ENCODE results near the gene SND1. TPM values are rescaled to one million over a fixed set of nuclear protein-coding genes. Genes with fewer than 3 reads are reported as not detected.

The SND1 gene
- total RNA-seq, 2 donors from 2014 or later: 91.0 to 111 TPM

- Histone ChIP-seq H3K27ac (no peak overlapping the region), H3K9me3 (no peaks in the 10 kb centered on the region), H3K36me3 (no peaks in the 10 kb centered on the region), H3K4me3 (no peak overlapping the region), H3K4me1 (ENCODE audit: control insufficient read depth in 1 of 2, low read depth in 2 of 2) (no peaks in the 10 kb centered on the region), H3K27me3 (replicated peaks; ENCODE audit: insufficient read depth) (no peaks in the 10 kb centered on the region)
- no peak for TF ChIP-seq CTCF (IDR thresholded peaks at IDR 0.05)
- DNase-seq (ENCODE audit: low spot score) (no peak), ATAC-seq (ENCODE audit: insufficient number of reproducible peaks, low FRiP score, low read depth) (no peak)
Observed at GRCh38 chr7:128066858-128067257, 414.9 kb downstream of the SND1 start.

DNA sequence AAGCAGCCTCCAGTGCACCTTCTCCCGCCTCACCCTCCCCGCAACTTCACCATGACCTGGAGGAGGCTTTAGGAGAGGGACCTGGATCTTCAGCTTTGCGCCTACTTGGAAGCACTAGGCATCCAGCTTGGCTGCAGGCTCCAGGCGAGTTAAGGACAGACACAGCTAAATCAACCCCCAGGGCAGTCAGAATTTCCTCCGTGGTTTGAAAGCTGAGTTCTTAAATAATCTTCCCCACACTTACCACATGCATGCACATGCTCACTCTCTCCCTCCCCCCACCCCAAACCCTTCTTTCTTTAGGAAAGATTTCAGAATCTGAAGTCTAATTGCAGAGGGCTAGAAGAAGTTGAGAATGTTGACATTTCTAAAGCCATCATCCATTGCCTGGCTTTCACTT, 416.0 kb downstream of the SND1 start:
- H3K4me3 ChIP-seq: no peak overlapping the region
- no peak overlapping the region for H3K27ac ChIP-seq
- DNase-seq (ENCODE audit: low spot score): no peak
- TF ChIP-seq CTCF (IDR thresholded peaks at IDR 0.05): no peak
- no peak for ATAC-seq (ENCODE audit: insufficient number of reproducible peaks, low FRiP score, low read depth)
- no peaks in the 10 kb centered on the region for H3K4me1 ChIP-seq (ENCODE audit: control insufficient read depth in 1 of 2, low read depth in 2 of 2)
- H3K36me3 ChIP-seq: no peaks in the 10 kb centered on the region
- no peaks in the 10 kb centered on the region for H3K27me3 ChIP-seq (replicated peaks; ENCODE audit: insufficient read depth)
- H3K9me3 ChIP-seq: no peaks in the 10 kb centered on the region

GRCh38 chr7:128068785-128069184, 416.8 kb downstream of the SND1 start:
- no peak for ATAC-seq (ENCODE audit: insufficient number of reproducible peaks, low FRiP score, low read depth)
- no peaks in the 10 kb centered on the region for H3K4me1 ChIP-seq (ENCODE audit: control insufficient read depth in 1 of 2, low read depth in 2 of 2)
- H3K36me3 ChIP-seq: no peaks in the 10 kb centered on the region
- no peak overlapping the region for H3K4me3 ChIP-seq
- no peak overlapping the region for H3K27ac ChIP-seq
- no peaks in the 10 kb centered on the region for H3K9me3 ChIP-seq
- no peak for DNase-seq (ENCODE audit: low spot score)
- no peak for TF ChIP-seq CTCF (IDR thresholded peaks at IDR 0.05)
- H3K27me3 ChIP-seq (replicated peaks; ENCODE audit: insufficient read depth): no peaks in the 10 kb centered on the region

GRCh38 chr7:128069373-128070364, 417.7 kb downstream of the SND1 start:
- Histone ChIP-seq H3K4me3 (no peak overlapping the region), H3K36me3 (no peaks in the 10 kb centered on the region), H3K4me1 (ENCODE audit: control insufficient read depth in 1 of 2, low read depth in 2 of 2) (no peaks in the 10 kb centered on the region), H3K27me3 (replicated peaks; ENCODE audit: insufficient read depth) (no peaks in the 10 kb centered on the region), H3K9me3 (no peaks in the 10 kb centered on the region), H3K27ac (no peak overlapping the region)
- no peak for TF ChIP-seq CTCF (IDR thresholded peaks at IDR 0.05)
- ATAC-seq (ENCODE audit: insufficient number of reproducible peaks, low FRiP score, low read depth) (no peak), DNase-seq (ENCODE audit: low spot score) (no peak)

DNA sequence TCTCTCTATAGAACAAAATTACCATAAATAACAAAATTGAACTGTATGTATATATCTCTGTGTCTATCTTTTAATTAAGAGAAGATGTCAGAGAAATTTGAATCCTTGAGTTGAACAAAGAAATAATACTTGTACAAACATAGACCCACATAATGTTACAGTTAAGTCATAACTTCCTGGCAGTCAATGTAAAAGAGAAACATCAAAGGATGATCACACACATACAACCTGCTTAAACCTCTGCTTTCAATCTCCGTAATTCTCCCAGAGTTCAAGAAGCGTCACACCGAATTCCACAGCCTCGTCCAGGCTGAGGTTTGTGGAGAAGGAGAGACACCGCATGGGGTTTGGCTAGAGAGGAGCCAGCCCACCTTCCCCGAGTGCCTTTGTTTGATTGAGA, 419.4 kb downstream of the SND1 start:
- Histone ChIP-seq H3K36me3 (no peaks in the 10 kb centered on the region), H3K27me3 (replicated peaks; ENCODE audit: insufficient read depth) (no peaks in the 10 kb centered on the region), H3K27ac (no peak overlapping the region), H3K4me3 (no peak overlapping the region), H3K4me1 (ENCODE audit: control insufficient read depth in 1 of 2, low read depth in 2 of 2) (no peaks in the 10 kb centered on the region), H3K9me3 (no peaks in the 10 kb centered on the region)
- no peak for DNase-seq (ENCODE audit: low spot score)
- TF ChIP-seq CTCF (IDR thresholded peaks at IDR 0.05): no peak
- no peak for ATAC-seq (ENCODE audit: insufficient number of reproducible peaks, low FRiP score, low read depth)
